ENCODE data around the gene B3GNT9.

- TF ChIP-seq CTCF (IDR thresholded peaks at IDR 0.05), result no peak
- peak; percentile 59 for TF ChIP-seq TAF1 (IDR thresholded peaks at IDR 0.05; ENCODE audit: borderline replicate concordance, low read depth, low read length)
- TF ChIP-seq RFX5 (IDR thresholded peaks at IDR 0.05; ENCODE audit: low read length), result no peak
- TF ChIP-seq POLR2AphosphoS5 (IDR thresholded peaks at IDR 0.05; ENCODE audit: low read depth, low read length), result peak; percentile 93
- no peak for TF ChIP-seq FOXM1 (IDR thresholded peaks at IDR 0.05; ENCODE audit: low read depth)
These were observed 41.2 kb downstream of the B3GNT9 start, which contains the start of gene PHAF1 for GRCh38 chr16:67109407-67110135.

Measured in SK-N-SH (cell line).